Endothelial cell of umbilical vein (primary cell): Measurements from ENCODE around the gene CYTH1.

Source experiments
- CTCF ChIP-seq, 2 donors: IDR thresholded peaks; 1 replicate in 1 of 2; 2 replicates in 1 of 2; pipeline ENCODE4 v1.5.1; 2011; ENCODE audit warnings: low read length in 2 of 2, mild to moderate bottlenecking in 2 of 2, moderate library complexity in 2 of 2, control low read depth in 1 of 2, inconsistent platforms in 1 of 2, low read depth in 1 of 2; ENCODE audit not compliant: insufficient read depth in 1 of 2; ENCODE audit errors: extremely low read depth in 1 of 2
- EZH2 ChIP-seq: IDR thresholded peaks from 2 replicates; pipeline ENCODE4 v1.6.1; 2012; ENCODE audit warnings: borderline replicate concordance, low read depth, mild to moderate bottlenecking, moderate library complexity, low read length, inconsistent platforms; ENCODE audit not compliant: severe bottlenecking
- JUN ChIP-seq: IDR thresholded peaks from 2 replicates; pipeline ENCODE4 v1.6.1; 2011; ENCODE audit warnings: borderline replicate concordance, low read depth; ENCODE audit not compliant: insufficient read length, insufficient read depth
- POLR2AphosphoS5 ChIP-seq: IDR thresholded peaks from 2 replicates; pipeline ENCODE4 v1.6.1; 2012; ENCODE audit warnings: low read depth, mild to moderate bottlenecking, control low read depth, low read length, moderate library complexity; ENCODE audit not compliant: insufficient read depth

GRCh38 chr17:78693346-78694083 is 88.6 kb downstream of the CYTH1 start:
- TF ChIP-seq EZH2 (no peak), CTCF (IDR thresholded peaks at IDR 0.05; ENCODE audit: extremely low read depth in 1 of 2, insufficient read depth in 1 of 2, low read depth in 1 of 2, low read length in 2 of 2) (no peak), POLR2AphosphoS5 (no peak), JUN (no peak)
